HG03039 (cell line): Measurements from ENCODE around the gene SMURF1.

Source experiments
- ATAC-seq: cut with Tn5 transposase; IDR thresholded peaks from one replicate; pipeline ENCODE4 v1.9.1; 2021; ENCODE audit warnings: mild to moderate bottlenecking, moderate library complexity; ENCODE audit not compliant: unreplicated experiment

Gene SMURF1

DNA sequence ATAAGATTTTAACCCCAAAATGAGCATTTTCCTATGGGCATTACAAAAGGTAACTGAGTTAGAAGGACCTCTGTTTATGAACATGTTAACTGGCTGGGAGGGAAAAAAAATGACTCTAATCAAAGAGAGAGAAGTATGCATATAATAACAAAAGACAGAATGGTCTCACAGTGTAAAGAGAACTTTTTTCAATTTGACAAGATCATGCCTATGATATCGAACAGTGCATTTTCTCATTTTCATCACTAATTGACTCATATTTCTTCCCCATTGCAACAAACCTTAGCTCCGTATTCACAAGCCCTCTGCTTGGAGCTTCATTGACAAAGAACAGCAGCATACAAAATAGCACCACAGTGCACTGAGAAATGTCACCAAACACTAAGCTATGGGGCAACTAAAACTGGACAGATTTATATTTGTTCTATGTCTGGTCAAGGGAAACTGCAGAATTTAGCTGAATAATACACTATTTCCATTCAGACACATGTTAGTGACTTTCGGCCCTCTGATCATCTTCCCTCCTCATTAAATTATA, 45.6 kb downstream of the SMURF1 start:
- no peak for ATAC-seq

DNA sequence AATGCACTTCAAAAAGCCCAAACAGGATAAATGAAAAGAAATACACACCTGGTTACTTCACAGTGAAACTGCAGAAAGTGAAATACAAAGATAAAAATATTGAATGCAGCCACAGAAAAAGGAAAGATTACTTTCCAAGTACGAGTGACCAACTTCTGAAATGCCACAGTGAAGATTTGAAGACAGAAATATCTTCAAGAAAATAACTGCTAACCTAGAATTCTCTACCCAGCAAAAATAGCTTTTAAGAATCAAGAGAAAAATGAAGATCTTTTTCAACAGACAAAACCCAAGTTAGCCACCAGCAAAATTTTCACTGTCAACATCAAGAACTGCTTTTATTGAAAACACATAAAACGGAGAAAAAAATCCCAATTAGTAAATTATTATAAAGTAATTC, 46.2 kb downstream of the SMURF1 start:
- ATAC-seq: no peak

DNA sequence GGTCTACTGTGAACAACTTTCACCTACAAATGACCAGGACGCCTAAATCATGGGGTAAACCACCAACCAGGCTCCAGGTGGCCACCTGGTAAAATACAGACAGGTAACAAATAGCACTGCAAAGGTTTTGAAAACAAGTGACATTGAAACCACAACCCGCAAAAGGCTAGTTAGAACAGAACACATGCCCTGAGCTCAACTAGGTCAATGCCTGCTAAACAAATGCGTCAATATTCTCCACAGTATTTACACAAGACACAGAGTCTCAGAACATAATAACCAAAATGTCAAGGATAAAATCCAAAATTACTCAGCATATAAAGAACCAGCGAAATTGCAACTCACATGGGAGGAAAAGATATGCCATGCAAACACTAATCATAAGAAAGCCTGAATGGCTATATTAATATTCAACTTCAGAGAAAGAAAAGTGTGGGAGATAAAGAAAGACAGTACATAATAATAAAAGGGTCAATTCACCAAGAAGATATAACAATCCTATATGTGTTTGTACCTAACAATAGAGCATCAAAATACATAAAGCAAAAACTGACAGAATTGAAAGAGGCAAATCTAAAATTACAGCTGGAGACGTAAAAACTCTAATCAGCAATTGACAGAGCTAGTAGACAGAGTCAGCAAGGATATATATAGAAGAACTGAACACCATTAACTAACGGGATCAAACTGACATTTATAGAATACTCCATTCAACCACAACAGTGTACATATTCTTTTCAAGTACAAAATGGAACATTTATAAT, 47.6 kb downstream of the SMURF1 start:
- no peak for ATAC-seq

DNA sequence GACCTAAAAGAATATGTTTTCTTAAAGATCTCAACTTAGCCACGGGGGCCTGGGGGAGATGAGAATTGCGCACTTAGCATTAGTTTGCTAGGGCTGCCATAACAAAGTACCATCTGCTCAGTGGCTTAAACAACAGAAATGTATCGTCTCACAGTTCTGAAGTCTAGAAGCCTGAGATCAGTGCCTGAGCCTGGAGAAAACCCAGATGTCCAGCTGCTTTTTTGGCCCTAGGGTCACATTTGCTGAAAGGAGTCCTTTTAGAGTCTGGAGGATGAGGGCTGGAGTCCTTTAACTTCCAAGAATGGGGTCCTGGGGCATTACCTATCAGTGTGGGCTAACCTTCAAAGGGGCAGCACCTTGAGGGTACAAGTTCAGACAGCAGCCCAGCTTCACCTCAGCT, 48.2 kb downstream of the SMURF1 start:
- no peak for ATAC-seq

DNA sequence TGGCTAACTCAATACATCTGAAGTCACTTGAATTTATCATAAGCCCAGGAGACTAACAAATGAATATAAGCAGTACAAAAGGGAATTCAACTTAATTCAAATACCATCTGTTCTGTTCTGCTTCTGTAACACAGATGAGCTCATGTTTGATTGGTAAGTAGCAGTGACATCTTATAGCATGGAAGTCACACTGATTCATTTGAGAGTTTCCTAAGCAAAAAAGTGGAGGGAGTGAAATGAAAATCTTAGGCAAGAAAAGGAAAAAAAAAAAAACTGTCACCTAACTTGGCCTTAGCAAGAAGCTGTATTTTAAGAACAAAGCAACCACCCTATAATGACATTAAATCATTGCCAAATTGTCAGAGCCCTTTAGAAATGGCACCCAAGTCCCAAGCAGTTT, 49.5 kb downstream of the SMURF1 start:
- no peak for ATAC-seq

DNA sequence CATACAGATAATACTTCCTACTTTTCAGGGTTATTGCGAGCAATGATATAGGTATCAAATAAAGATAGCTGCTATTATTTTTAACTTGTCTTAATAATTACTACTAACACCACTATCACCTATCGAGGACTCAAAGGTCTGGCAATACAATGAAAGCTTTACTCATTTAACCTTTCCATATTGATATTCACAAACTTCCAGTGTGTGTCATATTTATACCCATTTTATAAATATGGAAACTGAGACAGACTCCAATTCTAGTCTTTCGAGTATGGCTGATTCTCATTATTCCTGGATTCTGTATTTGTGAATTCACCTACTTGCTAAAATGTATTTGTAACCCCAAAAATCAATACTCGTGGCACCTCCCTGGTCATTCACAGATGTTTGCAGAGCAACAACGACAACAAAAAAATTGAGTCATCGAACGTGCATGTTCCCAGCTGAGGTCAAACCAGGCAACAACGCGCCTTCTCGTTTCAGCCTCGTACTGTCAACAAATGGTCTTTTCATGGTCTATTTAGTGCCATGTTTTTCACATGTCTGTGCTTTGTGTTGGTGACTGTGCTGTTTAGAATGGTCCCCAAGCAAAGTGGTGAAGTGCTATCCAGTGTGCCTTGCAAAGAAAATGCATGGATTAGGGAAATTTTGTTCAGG, 51.7 kb downstream of the SMURF1 start:
- ATAC-seq: no peak

DNA sequence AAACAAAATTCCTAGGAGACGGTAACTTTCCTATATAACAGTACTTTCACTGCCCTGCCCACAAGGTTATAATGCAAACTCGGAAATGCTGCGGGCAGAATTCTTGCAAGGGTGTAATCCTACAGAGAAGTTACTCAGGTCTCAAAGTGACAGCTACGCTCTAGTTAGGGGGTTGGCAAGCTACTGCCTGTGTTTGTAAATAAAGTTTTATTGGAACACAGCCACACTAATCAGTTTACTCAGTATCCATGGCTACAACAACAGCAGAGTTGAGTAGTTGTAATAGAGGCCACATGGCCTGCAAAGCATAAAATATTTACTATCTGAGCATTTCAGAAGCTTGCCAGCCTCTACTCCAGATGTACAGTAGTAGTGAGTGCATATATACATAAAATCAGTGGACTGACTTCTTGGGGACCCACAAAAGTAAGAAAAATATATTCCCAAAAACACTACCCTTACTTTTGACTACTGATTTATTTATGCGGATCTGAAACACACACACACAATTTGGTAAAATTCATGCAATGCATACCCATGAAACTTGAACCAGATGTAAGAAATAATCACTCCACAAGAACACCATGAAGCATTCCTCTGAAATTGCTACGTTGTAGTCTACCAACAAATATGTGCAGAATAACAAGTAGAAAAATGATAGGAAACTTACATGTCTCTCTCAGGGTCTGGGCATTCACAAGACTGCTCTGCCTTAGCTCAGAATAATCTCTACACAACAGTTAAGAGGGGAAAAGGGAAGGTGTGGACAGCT, 53.0 kb downstream of the SMURF1 start:
- no peak for ATAC-seq

DNA sequence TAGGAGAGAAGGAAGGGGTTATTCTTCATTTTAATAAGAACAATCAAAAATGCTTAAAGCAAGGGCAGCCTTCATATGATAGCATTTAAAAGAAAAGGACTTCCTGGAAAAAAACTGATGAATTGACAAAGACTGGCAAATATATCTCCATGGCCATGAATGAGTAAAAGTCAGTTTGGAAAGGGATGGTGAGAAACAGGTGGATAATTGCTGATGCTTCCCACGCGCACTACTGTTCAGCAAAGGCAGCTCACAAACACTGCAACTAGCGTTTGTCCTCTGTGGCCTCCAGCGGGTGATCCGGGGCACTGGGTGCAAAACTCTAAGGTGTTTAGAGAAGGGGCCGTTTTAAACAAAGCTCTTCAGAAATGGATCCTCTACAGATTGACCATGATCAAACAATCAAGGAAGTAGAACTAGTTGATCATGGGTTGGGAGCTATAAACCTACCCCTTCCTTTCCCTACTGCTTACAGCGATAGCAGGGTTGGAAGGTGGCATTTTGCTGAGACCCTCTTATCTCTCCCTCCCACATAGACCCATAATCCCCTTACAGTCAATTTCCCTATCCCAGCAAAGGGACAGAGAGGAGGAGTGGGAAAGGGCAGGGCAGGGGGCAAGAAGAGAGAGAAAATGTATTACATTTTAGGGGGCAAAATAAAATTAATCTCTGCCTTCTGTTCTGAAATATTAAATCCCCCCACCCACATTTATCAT, 53.8 kb downstream of the SMURF1 start:
- no peak for ATAC-seq

DNA sequence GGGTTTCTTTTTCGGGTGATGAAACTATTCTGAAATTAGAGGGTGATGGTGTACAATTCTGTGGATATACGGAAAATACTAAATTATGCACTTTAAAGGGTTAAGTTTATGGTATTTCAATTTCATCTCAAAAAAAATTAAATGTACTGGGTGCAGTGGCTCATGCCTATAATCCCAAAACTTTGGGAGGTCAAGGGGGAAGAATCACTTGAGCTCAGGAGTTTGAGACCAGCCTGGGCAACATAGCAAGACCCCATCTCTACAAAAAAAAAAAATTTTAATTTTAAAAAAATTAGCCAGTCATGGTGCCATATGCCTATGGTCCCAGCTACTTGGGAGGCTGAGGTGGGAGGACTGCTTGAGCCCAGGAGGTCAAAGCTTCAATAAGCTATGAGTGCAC, 57.0 kb downstream of the SMURF1 start:
- no peak for ATAC-seq

DNA sequence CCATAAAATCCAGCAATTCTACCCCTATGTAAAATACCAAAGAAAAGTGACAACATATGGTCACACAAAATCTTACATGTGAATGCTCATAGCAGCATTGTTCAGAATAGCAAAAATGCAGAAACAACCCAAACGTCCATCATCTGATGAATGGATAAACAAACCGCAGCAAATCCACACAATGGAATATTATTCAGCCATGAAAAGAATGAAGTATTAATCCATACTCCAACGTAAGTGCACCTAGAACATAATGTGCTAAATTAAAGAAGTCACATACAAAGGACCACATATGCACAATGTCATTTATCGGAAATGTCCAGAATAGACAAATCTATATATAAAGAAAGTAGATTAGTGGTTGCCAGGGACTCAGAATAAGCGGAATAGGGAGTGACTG, 57.4 kb downstream of the SMURF1 start:
- no peak for ATAC-seq

DNA sequence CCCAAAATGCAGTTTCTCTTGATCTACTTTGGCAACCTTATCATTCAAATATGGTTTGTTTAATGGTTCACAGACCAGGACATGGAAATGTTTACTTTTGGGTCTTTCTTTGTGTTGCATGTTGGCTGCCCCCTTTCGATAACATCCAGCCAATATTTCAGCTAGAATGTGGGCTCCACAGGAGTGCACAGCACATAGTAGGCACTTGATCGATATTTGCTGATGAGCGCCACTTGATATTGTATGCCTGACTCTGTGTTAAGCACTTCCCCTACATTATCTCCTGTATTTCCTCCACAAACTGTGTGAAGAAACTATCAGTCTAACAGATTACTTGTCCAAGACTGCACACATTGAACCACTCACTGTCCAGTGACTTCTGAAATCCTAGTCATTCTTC, 60.2 kb downstream of the SMURF1 start:
- no peak for ATAC-seq

DNA sequence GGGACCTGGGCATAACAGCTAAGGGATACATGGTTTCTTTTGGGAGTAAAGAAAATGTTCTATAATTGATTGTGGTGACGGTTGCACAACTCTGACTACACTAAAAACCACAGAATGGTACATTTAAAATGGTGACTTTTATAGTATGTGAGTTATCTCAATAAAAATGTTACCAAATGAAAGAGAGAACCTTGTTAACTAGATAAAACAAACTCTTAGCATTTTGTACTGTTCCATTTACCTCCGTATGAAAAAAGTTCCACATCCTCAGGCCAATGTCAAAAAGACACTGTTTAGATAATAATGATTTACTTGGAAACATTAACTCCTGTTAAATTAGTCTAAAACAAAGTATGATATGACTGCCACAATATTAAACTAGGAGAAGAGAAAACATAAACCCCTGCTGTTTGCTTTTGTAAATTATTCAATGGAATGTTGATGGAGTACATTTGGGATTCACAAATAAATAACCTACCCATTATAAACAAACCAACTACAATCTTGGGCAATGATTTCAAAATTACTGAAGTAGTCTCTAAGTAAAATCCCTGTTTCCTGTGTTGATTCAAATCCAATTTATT, 60.7 kb downstream of the SMURF1 start:
- no peak for ATAC-seq

DNA sequence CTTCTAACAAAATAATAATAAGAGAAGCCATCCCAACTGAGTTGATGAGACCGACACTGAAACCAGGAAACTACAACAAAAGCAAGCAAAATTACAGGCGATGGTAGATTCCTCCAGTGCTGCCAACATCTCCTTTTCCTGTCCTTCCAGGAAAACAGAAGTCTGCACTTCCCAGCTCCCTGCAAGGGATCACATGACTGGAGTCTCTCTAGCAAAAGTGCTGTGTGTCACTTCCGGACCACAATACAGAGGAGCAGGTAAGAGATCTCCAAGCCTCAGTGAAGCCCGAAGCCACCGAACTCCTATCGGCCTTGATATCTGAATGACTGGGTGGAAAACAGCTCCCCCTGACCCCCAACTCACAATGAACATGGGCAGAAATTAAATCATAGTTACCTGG, 63.2 kb downstream of the SMURF1 start:
- ATAC-seq: no peak

DNA sequence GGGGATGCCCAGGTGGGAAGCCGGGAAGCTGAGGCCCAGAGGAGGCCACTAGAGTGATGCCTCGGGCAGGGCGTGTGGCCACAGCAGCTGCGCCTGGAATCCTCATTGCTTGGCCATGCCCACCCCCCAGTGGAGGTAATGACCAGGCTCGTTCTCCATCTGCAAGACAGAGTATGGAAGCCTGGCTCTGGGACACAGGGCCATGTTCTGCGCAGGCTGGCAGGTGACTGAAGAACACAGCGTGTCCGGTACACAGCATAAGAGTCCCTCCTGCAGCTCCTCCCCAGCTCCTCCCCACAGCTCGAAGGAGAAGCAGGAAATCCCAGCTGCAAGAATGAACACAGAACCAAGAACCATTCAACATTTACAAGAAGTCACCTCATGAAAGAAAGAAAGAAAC, 64.8 kb downstream of the SMURF1 start:
- no peak for ATAC-seq

DNA sequence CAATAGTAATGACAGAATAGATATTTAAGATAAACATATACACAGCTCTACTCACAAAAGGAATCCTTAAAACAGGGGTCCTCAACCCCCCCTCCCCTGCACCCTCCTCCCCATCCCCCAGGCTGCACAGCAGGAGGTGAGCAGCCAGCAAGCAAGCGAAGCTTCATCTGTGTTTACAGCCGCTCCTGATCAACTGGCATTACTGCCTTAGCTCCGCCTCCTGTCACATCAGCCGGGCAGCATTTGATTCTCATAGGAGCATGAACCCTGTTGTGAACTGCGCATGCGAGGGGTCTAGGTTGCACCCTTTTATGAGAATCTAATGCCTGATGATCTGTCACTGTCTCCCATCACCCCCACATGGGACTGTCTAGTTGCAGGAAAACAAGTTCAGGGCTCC, 65.5 kb downstream of the SMURF1 start:
- ATAC-seq: no peak

DNA sequence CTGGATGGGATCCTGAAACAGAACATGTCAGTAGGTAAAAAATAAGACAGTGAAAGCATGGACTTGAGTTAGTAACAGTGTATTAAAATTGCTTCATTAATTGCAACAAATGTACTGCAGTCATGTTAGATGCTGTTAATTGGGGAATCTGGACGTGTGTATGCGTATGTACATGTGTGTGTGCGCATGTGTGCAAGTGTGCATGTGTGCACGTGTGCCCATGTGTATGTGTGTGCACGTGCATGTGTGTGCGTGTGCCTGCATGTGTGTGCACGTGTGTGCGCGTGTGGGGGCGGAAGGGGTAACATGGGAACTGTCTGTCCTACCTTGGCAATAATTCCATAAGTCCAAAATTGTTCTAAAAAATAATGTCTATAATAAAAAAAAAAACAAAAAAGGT, 67.3 kb downstream of the SMURF1 start:
- ATAC-seq: no peak

DNA sequence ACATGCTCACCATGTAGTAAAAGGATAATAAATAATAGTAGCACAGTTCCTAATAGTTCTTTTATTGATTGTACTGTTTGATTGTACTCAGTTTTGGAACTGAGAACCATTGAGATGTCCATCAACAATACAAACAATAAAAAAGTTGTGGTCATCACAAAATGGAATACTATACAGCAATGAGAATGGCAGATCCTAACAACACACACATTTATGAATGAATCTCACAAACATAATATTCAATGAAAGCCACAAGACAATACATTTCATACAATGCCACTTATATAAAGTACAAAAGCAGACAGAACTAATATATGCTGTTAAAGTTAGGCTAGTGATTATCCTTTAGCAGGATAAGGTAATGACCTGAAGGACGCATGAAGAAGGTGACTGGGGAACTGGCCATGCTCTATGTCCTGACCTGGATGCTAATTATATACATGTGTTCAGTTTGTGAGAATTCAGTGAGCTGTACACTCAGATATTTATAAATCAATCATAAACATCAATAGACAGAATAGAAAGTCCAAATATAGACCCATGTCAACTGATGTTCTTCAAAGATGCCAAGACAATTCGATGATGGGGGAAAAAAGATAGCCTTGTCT, 70.0 kb downstream of the SMURF1 start:
- no peak for ATAC-seq

DNA sequence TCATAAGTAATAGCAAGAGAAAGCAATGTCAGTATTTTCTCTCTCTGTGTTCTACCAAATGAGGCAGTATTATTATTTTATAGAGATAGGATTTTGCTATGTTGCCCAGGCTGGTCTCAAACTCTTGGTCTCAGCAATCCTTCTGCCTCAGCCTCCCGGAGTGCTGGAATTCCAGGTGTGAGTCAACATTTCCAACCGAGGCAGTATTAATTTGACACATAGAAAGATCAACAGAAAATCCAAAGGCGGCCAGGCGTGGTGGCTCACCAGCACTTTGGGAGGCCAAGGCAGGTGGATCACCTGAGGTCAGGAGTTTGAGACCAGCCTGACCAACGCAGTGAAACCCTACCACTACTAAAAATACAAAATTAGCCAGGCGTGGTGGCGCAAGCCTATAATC, 71.8 kb downstream of the SMURF1 start:
- no peak for ATAC-seq

DNA sequence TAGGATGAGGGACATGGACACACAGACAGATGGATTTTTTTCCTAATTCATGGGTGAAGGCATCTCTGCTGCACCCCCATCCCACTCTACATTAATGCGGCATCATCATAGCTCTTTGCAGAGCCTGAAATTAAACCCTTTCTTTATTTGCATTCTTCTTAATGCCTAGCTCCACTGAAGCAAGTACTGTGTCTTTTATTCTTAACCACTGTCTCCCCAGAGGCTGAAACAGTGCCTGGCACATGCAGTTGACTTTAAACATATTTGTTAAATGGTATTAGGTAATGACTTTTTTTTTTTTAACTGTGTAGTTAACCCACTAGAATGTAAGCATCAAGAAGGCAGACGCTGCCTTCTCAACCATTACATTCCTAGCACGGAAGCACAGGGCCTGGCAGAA, 73.5 kb downstream of the SMURF1 start:
- no peak for ATAC-seq

DNA sequence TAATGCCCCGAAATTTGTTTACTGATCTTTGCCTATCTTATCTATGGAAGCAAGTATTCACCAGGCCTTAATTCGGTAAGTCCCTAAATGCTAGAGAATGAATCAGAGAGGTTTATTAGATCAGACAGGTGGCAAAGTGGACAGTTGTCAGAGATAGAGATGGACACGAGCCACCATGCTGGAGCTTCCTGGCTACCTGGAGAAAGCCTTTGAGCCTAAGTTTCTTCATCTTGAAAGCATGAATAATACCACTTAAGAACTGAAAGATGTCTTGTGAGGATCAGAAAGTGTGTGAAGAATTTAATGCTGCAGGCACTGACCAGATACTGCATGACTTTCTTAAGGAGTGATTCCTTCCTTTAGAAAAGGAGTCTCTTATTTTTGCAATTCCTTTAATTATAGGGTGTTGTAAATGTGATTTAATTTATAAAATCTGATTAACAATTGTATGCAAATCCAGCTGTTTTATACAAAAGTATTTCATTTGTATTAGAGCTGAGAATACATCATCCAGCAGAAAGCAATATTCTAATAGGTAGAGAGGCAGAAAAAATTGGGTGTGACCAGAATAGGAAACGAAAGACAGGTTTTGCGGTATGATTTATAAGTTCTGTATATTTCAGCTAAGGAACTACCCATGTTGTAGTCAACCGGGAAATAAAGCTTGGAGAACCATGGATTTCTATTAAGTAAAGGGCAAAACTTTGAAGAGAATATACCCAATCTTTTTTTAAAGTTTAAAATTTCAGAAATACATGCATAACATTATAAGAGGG, 82.7 kb downstream of the SMURF1 start:
- ATAC-seq: no peak
